ENCODE data around the gene SLC35G3.

GRCh38 chr17:35235289-35235688, 41.1 kb upstream of the SLC35G3 start:
- TF ChIP-seq, protein P1, sequence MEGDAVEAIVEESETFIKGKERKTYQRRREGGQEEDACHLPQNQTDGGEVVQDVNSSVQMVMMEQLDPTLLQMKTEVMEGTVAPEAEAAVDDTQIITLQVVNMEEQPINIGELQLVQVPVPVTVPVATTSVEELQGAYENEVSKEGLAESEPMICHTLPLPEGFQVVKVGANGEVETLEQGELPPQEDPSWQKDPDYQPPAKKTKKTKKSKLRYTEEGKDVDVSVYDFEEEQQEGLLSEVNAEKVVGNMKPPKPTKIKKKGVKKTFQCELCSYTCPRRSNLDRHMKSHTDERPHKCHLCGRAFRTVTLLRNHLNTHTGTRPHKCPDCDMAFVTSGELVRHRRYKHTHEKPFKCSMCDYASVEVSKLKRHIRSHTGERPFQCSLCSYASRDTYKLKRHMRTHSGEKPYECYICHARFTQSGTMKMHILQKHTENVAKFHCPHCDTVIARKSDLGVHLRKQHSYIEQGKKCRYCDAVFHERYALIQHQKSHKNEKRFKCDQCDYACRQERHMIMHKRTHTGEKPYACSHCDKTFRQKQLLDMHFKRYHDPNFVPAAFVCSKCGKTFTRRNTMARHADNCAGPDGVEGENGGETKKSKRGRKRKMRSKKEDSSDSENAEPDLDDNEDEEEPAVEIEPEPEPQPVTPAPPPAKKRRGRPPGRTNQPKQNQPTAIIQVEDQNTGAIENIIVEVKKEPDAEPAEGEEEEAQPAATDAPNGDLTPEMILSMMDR (IDR thresholded peaks at IDR 0.05): no peak
- TF ChIP-seq POLR2A (IDR thresholded peaks at IDR 0.05): no peak

Data from Peyer's patch (tissue), 4 donors.